GM21723 (cell line): Measurements from ENCODE around the gene CACNA1D.

Experiments
- ATAC-seq: cut with Tn5 transposase; IDR thresholded peaks from one replicate; pipeline ENCODE4 v1.9.1; 2021; ENCODE audit warnings: mild to moderate bottlenecking, moderate library complexity; ENCODE audit not compliant: unreplicated experiment

The CACNA1D gene

GRCh38 chr3:53818221-53819162 is 324.1 kb downstream of the CACNA1D start:
- ATAC-seq: no peak

- ATAC-seq: no peak
Observed at GRCh38 chr3:53819163-53819868, 324.9 kb downstream of the CACNA1D start.

GRCh38 chr3:53820084-53820483 is 325.7 kb downstream of the CACNA1D start:
- ATAC-seq: no peak

GRCh38 chr3:53820756-53821580 is 326.6 kb downstream of the CACNA1D start:
- ATAC-seq: no peak

- ATAC-seq: peak; percentile 77
Observed at GRCh38 chr3:53821631-53822121, 327.3 kb downstream of the CACNA1D start.

- no peak for ATAC-seq
Observed at GRCh38 chr3:53822331-53822741, 327.9 kb downstream of the CACNA1D start.

GRCh38 chr3:53823026-53823955 is 328.9 kb downstream of the CACNA1D start:
- no peak for ATAC-seq

- ATAC-seq: no peak
Observed at GRCh38 chr3:53823956-53824657, 329.7 kb downstream of the CACNA1D start.

GRCh38 chr3:53824795-53825194 is 330.4 kb downstream of the CACNA1D start:
- ATAC-seq: no peak

GRCh38 chr3:53826048-53826447 is 331.6 kb downstream of the CACNA1D start:
- no peak for ATAC-seq

- ATAC-seq: no peak
Observed at GRCh38 chr3:53828581-53828980, 334.2 kb downstream of the CACNA1D start.

- ATAC-seq: no peak
Observed at GRCh38 chr3:53829605-53830004, 335.2 kb downstream of the CACNA1D start.

- ATAC-seq: no peak
Observed at GRCh38 chr3:53830944-53831343, 336.5 kb downstream of the CACNA1D start.

- no peak for ATAC-seq
Observed at GRCh38 chr3:53833053-53833645, 338.7 kb downstream of the CACNA1D start.

GRCh38 chr3:53833700-53834099 is 339.3 kb downstream of the CACNA1D start:
- no peak for ATAC-seq

- ATAC-seq: no peak
Observed at GRCh38 chr3:53834429-53835095, 340.2 kb downstream of the CACNA1D start.

GRCh38 chr3:53835257-53835656 is 340.8 kb downstream of the CACNA1D start:
- ATAC-seq: no peak
